Stimulated activated CD4-positive, alpha-beta T cell treated with anti-CD3 and anti-CD28 coated beads, Interleukin-15, amount 100 ng/mL, for 24 hours (primary cell): ENCODE measurements around the gene COX6A1.
"Not testable (repeated sequence)": the region's sequence is repeated elsewhere in the genome, so short reads cannot be mapped to it uniquely, and the experiment has no call there.

Experiments used
- DNase-seq: peaks from one replicate; pipeline ENCODE4 v3.0.0-alpha.2; 2020

COX6A1 gene

GRCh38 chr12:120428597-120429229 lies 9.2 kb upstream of the COX6A1 start:
- DNase-seq = no peak

GRCh38 chr12:120429368-120429767 lies 8.5 kb upstream of the COX6A1 start:
- DNase-seq = no peak

GRCh38 chr12:120432772-120433525 lies 5.0 kb upstream of the COX6A1 start:
- no peak for DNase-seq

GRCh38 chr12:120438495-120439198 lies 734 bp downstream of the COX6A1 start:
- DNase-seq = no peak

- peak; percentile 81 for DNase-seq
Measured at GRCh38 chr12:120439646-120440247, 1.8 kb downstream of the COX6A1 start.

- DNase-seq = no peak
Measured at GRCh38 chr12:120444676-120445075, 6.8 kb downstream of the COX6A1 start.

GRCh38 chr12:120445911-120446843 lies 8.3 kb downstream of the COX6A1 start, which contains the start of the genes GATC and TRIAP1:
Gene GATC, plus strand, starts transcription at chr12:120446444. Its CDS starts 37 bp downstream, at chr12:120446481.
Gene TRIAP1, minus strand, starts transcription at chr12:120446384. Its CDS starts 12 bp downstream, at chr12:120446372.
- DNase-seq = peak; percentile 91

GRCh38 chr12:120446844-120447178 lies 8.9 kb downstream of the COX6A1 start:
- not testable (repeated sequence) for DNase-seq

- no peak for DNase-seq
Measured at GRCh38 chr12:120447992-120448391, 10.1 kb downstream of the COX6A1 start.

- not testable (repeated sequence) for DNase-seq
Measured at GRCh38 chr12:120452524-120452923, 14.6 kb downstream of the COX6A1 start.

GRCh38 chr12:120453060-120453750 lies 15.3 kb downstream of the COX6A1 start:
- no peak for DNase-seq

GRCh38 chr12:120453977-120454376 lies 16.1 kb downstream of the COX6A1 start:
- peak; percentile 27 for DNase-seq

GRCh38 chr12:120455302-120455701 lies 17.4 kb downstream of the COX6A1 start:
- DNase-seq = no peak

- DNase-seq = no peak
Measured at GRCh38 chr12:120457133-120457532, 19.2 kb downstream of the COX6A1 start.

GRCh38 chr12:120460157-120460556 lies 22.2 kb downstream of the COX6A1 start:
- no peak for DNase-seq

- no peak for DNase-seq
Measured at GRCh38 chr12:120462099-120462640, 24.3 kb downstream of the COX6A1 start.

- no peak for DNase-seq
Measured at GRCh38 chr12:120463712-120464111, 25.8 kb downstream of the COX6A1 start.

- no peak for DNase-seq
Measured at GRCh38 chr12:120465756-120466155, 27.8 kb downstream of the COX6A1 start.

GRCh38 chr12:120466560-120467315 lies 28.8 kb downstream of the COX6A1 start:
- DNase-seq = peak; percentile 54

- no peak for DNase-seq
Measured at GRCh38 chr12:120467439-120467838, 29.5 kb downstream of the COX6A1 start.
